Astrocyte (in vitro differentiated cells and primary cell): ENCODE data around the gene STARD6. TPM values are rescaled to one million over a fixed set of nuclear protein-coding genes. Genes with fewer than 3 reads are reported as not detected.
"Not testable (repeated sequence)": the region's sequence is repeated elsewhere in the genome, so short reads cannot be mapped to it uniquely, and the experiment has no call there.

Experiments
- DNase-seq: peaks from one replicate; pipeline ENCODE4 v3.0.0-alpha.2; 2010; ENCODE audit warnings: low read depth
- FAIRE-seq: peaks from 2 replicates; lab custom pipeline; 2011; peaks lifted over from hg19 to GRCh38; lab: Jason Lieb, UNC
- H2AFZ ChIP-seq: 2 replicates; pipeline ENCODE4 v1.6.0; 2012; ENCODE audit warnings: low read depth, low read length, inconsistent platforms
- H3K27ac ChIP-seq: 2 replicates; pipeline ENCODE4 v1.5.1; 2011; ENCODE audit warnings: low read depth, low read length, inconsistent platforms
- H3K27me3 ChIP-seq: 2 replicates; pipeline ENCODE4 v1.6.0; 2011; ENCODE audit warnings: low read length, inconsistent platforms; ENCODE audit not compliant: insufficient read depth
- H3K36me3 ChIP-seq: 2 replicates; pipeline ENCODE4 v1.5.1; 2011; ENCODE audit warnings: low read length, inconsistent platforms; ENCODE audit not compliant: insufficient read depth
- H3K4me1 ChIP-seq: 2 replicates; pipeline ENCODE4 v1.5.1; 2011; ENCODE audit warnings: low read length, inconsistent platforms; ENCODE audit not compliant: insufficient read depth
- H3K4me2 ChIP-seq: 2 replicates; pipeline ENCODE4 v1.6.0; 2012; ENCODE audit warnings: low read length, inconsistent platforms
- H3K4me3 ChIP-seq: 2 replicates; pipeline ENCODE4 v1.5.1; 2011; ENCODE audit warnings: low read depth, mild to moderate bottlenecking, low read length, inconsistent platforms; ENCODE audit not compliant: insufficient read depth
- H3K79me2 ChIP-seq: 2 replicates; pipeline ENCODE4 v1.6.0; 2012; ENCODE audit warnings: mild to moderate bottlenecking, low read length, inconsistent platforms; ENCODE audit not compliant: insufficient read depth
- H3K9ac ChIP-seq: 2 replicates; pipeline ENCODE4 v1.6.0; 2012; ENCODE audit warnings: mild to moderate bottlenecking, low read length, inconsistent platforms
- H3K9me3 ChIP-seq: 2 replicates; pipeline ENCODE4 v1.5.1; 2012; ENCODE audit warnings: low read depth, mild to moderate bottlenecking, low read length, inconsistent platforms; ENCODE audit not compliant: insufficient read depth
- H4K20me1 ChIP-seq: 2 replicates; pipeline ENCODE4 v1.6.0; 2012; ENCODE audit warnings: low read length, inconsistent platforms; ENCODE audit not compliant: insufficient read depth
- H3K27ac Mint-ChIP-seq: one replicate; pipeline ENCODE4 v1.8.0; 2021; ENCODE audit warnings: mild to moderate bottlenecking, mixed read lengths; ENCODE audit not compliant: unreplicated experiment
- H3K27me3 Mint-ChIP-seq: one replicate; pipeline ENCODE4 v1.8.0; 2021; ENCODE audit warnings: low read depth, mixed read lengths; ENCODE audit not compliant: unreplicated experiment
- H3K36me3 Mint-ChIP-seq: one replicate; pipeline ENCODE4 v1.8.0; 2021; ENCODE audit warnings: low read depth, mixed read lengths; ENCODE audit not compliant: unreplicated experiment
- H3K4me1 Mint-ChIP-seq: one replicate; pipeline ENCODE4 v1.8.0; 2021; ENCODE audit warnings: low read depth, mixed read lengths; ENCODE audit not compliant: unreplicated experiment
- H3K4me3 Mint-ChIP-seq: one replicate; pipeline ENCODE4 v1.8.0; 2021; ENCODE audit warnings: mild to moderate bottlenecking, moderate library complexity, mixed read lengths; ENCODE audit not compliant: unreplicated experiment
- H3K9me3 Mint-ChIP-seq: one replicate; pipeline ENCODE4 v1.8.0; 2021; ENCODE audit warnings: mild to moderate bottlenecking, mixed read lengths; ENCODE audit not compliant: unreplicated experiment
- CTCF ChIP-seq: IDR thresholded peaks from 2 replicates; pipeline ENCODE4 v1.5.1; 2011; ENCODE audit warnings: low read depth, mild to moderate bottlenecking, inconsistent platforms, low read length, moderate library complexity; ENCODE audit not compliant: insufficient read depth
- EZH2 ChIP-seq: IDR thresholded peaks from 2 replicates; pipeline ENCODE4 v1.6.1; 2012; ENCODE audit warnings: mild to moderate bottlenecking, low read length, inconsistent platforms; ENCODE audit not compliant: insufficient read depth
- total RNA-seq: library from RNA; stranded (reverse); gene quantifications from 2 replicates; pipeline ENCODE4 v1.2.1, GENCODE V29; 2021

STARD6 gene
- total RNA-seq, 1 donor from 2014 or later: not detected

GRCh38 chr18:54323970-54324369, 33.7 kb downstream of the STARD6 start:
- Histone ChIP-seq H2AFZ (no peak overlapping the region), H3K27me3 (no peaks in the 10 kb centered on the region), H3K36me3 (no peaks in the 10 kb centered on the region), H3K9me3 (no peaks in the 10 kb centered on the region), H3K4me1 (no peaks in the 10 kb centered on the region), H3K79me2 (no peaks in the 10 kb centered on the region), H3K27ac (no peak overlapping the region), H3K9ac (no peak overlapping the region), H3K4me3 (no peak overlapping the region), H3K4me2 (no peak overlapping the region), H4K20me1 (no peaks in the 10 kb centered on the region)
- TF ChIP-seq EZH2 (no peak), CTCF (no peak)
- DNase-seq (no peak), FAIRE-seq (no peak)
- H3K9me3 Mint-ChIP-seq: no peaks in the 10 kb centered on the region
- H3K4me1 Mint-ChIP-seq: no peaks in the 10 kb centered on the region
- H3K4me3 Mint-ChIP-seq: no peak overlapping the region
- no peak overlapping the region for H3K27ac Mint-ChIP-seq
- no peaks in the 10 kb centered on the region for H3K36me3 Mint-ChIP-seq
- no peaks in the 10 kb centered on the region for H3K27me3 Mint-ChIP-seq

- Histone ChIP-seq H3K9me3 (no peaks in the 10 kb centered on the region), H3K4me2 (no peak overlapping the region), H3K79me2 (no peaks in the 10 kb centered on the region), H3K4me1 (no peaks in the 10 kb centered on the region), H3K4me3 (no peak overlapping the region), H3K27ac (no peak overlapping the region), H3K36me3 (no peaks in the 10 kb centered on the region), H2AFZ (no peak overlapping the region), H4K20me1 (no peaks in the 10 kb centered on the region), H3K9ac (no peak overlapping the region), H3K27me3 (no peaks in the 10 kb centered on the region)
- no peak for FAIRE-seq
- H3K36me3 Mint-ChIP-seq: no peaks in the 10 kb centered on the region
- H3K4me1 Mint-ChIP-seq: no peaks in the 10 kb centered on the region
- H3K27me3 Mint-ChIP-seq: no peaks in the 10 kb centered on the region
- H3K27ac Mint-ChIP-seq: no peak overlapping the region
- H3K4me3 Mint-ChIP-seq: no peak overlapping the region
- no peak for DNase-seq
- no peaks in the 10 kb centered on the region for H3K9me3 Mint-ChIP-seq
- no peak for TF ChIP-seq EZH2
- no peak for TF ChIP-seq CTCF
These were observed 34.1 kb downstream of the STARD6 start for GRCh38 chr18:54323561-54323960.

GRCh38 chr18:54316071-54316820, 41.4 kb downstream of the STARD6 start:
- peak; percentile 39 for FAIRE-seq
- Mint-ChIP-seq H3K4me3 (no peak overlapping the region), H3K4me1 (no peaks in the 10 kb centered on the region), H3K9me3 (no peaks in the 10 kb centered on the region), H3K27ac (no peak overlapping the region), H3K27me3 (no peaks in the 10 kb centered on the region), H3K36me3 (peaks cover 1% of the 10 kb centered on the region)
- no peaks in the 10 kb centered on the region for H3K4me1 ChIP-seq
- H2AFZ ChIP-seq: no peak overlapping the region
- no peaks in the 10 kb centered on the region for H3K27me3 ChIP-seq
- no peak overlapping the region for H3K27ac ChIP-seq
- no peaks in the 10 kb centered on the region for H3K9me3 ChIP-seq
- H3K36me3 ChIP-seq: no peaks in the 10 kb centered on the region
- H3K79me2 ChIP-seq: no peaks in the 10 kb centered on the region
- H3K9ac ChIP-seq: no peak overlapping the region
- no peaks in the 10 kb centered on the region for H4K20me1 ChIP-seq
- no peak overlapping the region for H3K4me3 ChIP-seq
- no peak for DNase-seq
- no peak for TF ChIP-seq EZH2
- no peak overlapping the region for H3K4me2 ChIP-seq

GRCh38 chr18:54309564-54309963, 48.1 kb downstream of the STARD6 start:
- not testable (repeated sequence) for FAIRE-seq, H3K4me1 ChIP-seq, H3K27me3 Mint-ChIP-seq, H3K27me3 ChIP-seq, H3K9me3 Mint-ChIP-seq, H2AFZ ChIP-seq, H3K27ac ChIP-seq, H3K4me3 ChIP-seq, H3K36me3 ChIP-seq, H3K79me2 ChIP-seq, H4K20me1 ChIP-seq, H3K4me1 Mint-ChIP-seq, H3K9me3 ChIP-seq, H3K36me3 Mint-ChIP-seq, H3K27ac Mint-ChIP-seq, DNase-seq, H3K9ac ChIP-seq, H3K4me2 ChIP-seq, H3K4me3 Mint-ChIP-seq
